Endothelial cell (in vitro differentiated cells): ENCODE measurements around the gene KHK. TPM values are rescaled to one million over a fixed set of nuclear protein-coding genes. Genes with fewer than 3 reads are reported as not detected.
A peak's percentile ranks its signal among the peaks of the same experiment; 100 is the strongest.

Experiments
- DNase-seq: peaks from one replicate; pipeline ENCODE4 v3.0.0; 2021; ENCODE audit warnings: low spot score
- H3K27ac Mint-ChIP-seq: one replicate; pipeline ENCODE4 v1.8.0; 2021; ENCODE audit warnings: mixed read lengths, inconsistent platforms; ENCODE audit not compliant: unreplicated experiment
- H3K27me3 Mint-ChIP-seq: one replicate; pipeline ENCODE4 v1.8.0; 2021; ENCODE audit warnings: mild to moderate bottlenecking, moderate library complexity, mixed read lengths, inconsistent platforms; ENCODE audit not compliant: unreplicated experiment
- H3K36me3 Mint-ChIP-seq: one replicate; pipeline ENCODE4 v1.8.0; 2021; ENCODE audit warnings: mild to moderate bottlenecking, low read depth, mixed read lengths, inconsistent platforms; ENCODE audit not compliant: unreplicated experiment
- H3K4me1 Mint-ChIP-seq: one replicate; pipeline ENCODE4 v1.8.0; 2021; ENCODE audit warnings: mild to moderate bottlenecking, mixed read lengths, inconsistent platforms; ENCODE audit not compliant: unreplicated experiment
- H3K4me3 Mint-ChIP-seq: one replicate; pipeline ENCODE4 v1.8.0; 2021; ENCODE audit warnings: mild to moderate bottlenecking, mixed read lengths, inconsistent platforms; ENCODE audit not compliant: unreplicated experiment
- H3K9me3 Mint-ChIP-seq: one replicate; pipeline ENCODE4 v1.8.0; 2021; ENCODE audit warnings: mixed read lengths, inconsistent platforms; ENCODE audit not compliant: unreplicated experiment
- total RNA-seq: library from RNA; stranded (reverse); fragmentation: NEBNext Ultra II Directional; extraction: Animal tissue kit (Norgen Biotek cat#: 25700); gene quantifications from one replicate; pipeline ENCODE4 v1.2.1, GENCODE V29; 2021; ENCODE audit not compliant: unreplicated experiment
- TF ChIP-seq, protein P1 (sequence below): fragments of 200-600 bp; sonication (generic); IDR thresholded peaks from one replicate; pipeline ENCODE4 v1.5.0; 2021; ENCODE audit warnings: antibody characterized with exemption; ENCODE audit not compliant: unreplicated experiment

KHK gene
- total RNA-seq, 1 donor from 2014 or later: 1.4 TPM

DNA sequence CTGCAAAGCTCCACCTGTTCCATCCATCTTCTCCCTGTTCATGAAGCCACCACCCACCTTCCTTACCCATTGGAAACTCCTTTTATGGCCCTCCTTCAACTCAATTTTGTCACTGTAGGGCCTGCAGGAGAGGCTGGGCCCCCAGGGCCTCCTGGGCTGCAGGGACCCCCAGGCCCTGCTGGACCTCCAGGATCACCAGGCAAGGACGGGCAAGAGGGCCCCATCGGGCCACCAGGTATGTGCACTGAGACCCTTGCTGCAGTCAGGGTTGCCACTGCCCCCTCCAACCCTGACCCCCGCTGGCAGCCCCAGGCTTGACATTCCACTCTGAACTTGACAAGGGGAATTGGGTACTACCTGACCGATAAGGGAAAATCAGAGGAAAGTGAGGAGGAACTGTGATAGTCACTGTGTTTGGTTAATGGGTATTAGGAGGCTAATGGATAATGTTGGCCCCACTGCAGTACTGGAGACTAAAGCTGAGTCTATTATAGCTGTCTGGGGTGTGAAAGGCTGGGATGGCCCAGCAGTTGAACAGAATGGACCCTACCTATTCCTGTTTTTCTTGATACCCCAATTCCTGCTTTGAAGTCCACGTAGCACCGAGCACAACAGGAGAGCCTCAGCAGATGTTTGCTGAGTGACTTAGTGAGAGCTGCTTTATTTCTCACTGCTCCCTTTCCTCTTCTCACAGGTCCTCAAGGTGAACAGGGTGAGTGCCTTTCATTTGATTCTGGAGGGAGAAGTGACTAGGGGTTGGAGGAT is 2.1 kb upstream of the KHK start:
- Mint-ChIP-seq H3K36me3 (no peaks in the 10 kb centered on the region), H3K4me1 (peaks cover 13% of the 10 kb centered on the region), H3K27ac (no peak overlapping the region), H3K27me3 (peaks cover 12% of the 10 kb centered on the region), H3K4me3 (no peak overlapping the region), H3K9me3 (no peaks in the 10 kb centered on the region)
- no peak for DNase-seq
- TF ChIP-seq, protein P1, sequence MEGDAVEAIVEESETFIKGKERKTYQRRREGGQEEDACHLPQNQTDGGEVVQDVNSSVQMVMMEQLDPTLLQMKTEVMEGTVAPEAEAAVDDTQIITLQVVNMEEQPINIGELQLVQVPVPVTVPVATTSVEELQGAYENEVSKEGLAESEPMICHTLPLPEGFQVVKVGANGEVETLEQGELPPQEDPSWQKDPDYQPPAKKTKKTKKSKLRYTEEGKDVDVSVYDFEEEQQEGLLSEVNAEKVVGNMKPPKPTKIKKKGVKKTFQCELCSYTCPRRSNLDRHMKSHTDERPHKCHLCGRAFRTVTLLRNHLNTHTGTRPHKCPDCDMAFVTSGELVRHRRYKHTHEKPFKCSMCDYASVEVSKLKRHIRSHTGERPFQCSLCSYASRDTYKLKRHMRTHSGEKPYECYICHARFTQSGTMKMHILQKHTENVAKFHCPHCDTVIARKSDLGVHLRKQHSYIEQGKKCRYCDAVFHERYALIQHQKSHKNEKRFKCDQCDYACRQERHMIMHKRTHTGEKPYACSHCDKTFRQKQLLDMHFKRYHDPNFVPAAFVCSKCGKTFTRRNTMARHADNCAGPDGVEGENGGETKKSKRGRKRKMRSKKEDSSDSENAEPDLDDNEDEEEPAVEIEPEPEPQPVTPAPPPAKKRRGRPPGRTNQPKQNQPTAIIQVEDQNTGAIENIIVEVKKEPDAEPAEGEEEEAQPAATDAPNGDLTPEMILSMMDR: no peak

DNA sequence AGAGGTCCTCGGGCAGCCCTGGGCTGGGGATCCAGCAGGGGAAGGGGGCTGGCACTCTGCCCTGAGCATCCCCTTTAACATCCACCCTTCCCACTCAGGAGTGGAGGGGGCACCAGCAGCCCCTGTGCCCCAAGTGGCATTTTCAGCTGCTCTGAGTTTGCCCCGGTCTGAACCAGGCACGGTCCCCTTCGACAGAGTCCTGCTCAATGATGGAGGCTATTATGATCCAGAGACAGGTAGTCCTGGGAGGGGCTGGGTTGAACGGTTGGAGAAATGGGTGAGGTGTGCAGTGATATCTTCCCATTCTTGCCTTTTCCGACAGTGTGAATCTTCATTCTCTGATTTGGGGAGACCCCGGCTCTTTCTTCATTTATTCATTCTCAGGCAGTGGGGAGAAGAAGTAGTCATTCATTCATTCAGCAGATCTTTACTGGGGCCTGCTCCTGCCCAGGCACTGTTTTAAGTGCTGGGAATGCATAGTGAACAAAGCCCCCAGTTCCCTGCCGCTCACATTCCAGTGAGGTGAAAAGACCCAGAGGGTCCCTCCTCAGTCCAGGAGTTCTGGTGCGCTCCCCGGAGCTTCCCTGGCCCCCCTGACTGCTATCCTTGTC is 1.4 kb upstream of the KHK start:
- Mint-ChIP-seq H3K4me1 (peaks cover 13% of the 10 kb centered on the region), H3K36me3 (no peaks in the 10 kb centered on the region), H3K27ac (peak overlapping the region; percentile 52), H3K4me3 (peak overlapping the region; percentile 57), H3K9me3 (no peaks in the 10 kb centered on the region), H3K27me3 (peaks cover 10% of the 10 kb centered on the region)
- no peak for DNase-seq
- TF ChIP-seq, protein P1: no peak

DNA sequence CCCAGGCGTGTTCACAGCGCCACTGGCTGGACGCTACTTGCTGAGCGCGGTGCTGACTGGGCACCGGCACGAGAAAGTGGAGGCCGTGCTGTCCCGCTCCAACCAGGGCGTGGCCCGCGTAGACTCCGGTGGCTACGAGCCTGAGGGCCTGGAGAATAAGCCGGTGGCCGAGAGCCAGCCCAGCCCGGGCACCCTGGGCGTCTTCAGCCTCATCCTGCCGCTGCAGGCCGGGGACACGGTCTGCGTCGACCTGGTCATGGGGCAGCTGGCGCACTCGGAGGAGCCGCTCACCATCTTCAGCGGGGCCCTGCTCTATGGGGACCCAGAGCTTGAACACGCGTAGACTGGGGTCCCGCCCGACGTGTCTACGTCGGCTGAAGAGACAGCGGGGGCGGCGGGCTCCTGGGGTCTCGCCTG is 891 bp upstream of the KHK start:
- Mint-ChIP-seq H3K4me1 (peaks cover 13% of the 10 kb centered on the region), H3K4me3 (peak overlapping the region; percentile 57), H3K9me3 (no peaks in the 10 kb centered on the region), H3K36me3 (no peaks in the 10 kb centered on the region), H3K27me3 (peaks cover 8% of the 10 kb centered on the region), H3K27ac (no peak overlapping the region)
- TF ChIP-seq, protein P1: no peak
- peak; percentile 51 for DNase-seq

DNA sequence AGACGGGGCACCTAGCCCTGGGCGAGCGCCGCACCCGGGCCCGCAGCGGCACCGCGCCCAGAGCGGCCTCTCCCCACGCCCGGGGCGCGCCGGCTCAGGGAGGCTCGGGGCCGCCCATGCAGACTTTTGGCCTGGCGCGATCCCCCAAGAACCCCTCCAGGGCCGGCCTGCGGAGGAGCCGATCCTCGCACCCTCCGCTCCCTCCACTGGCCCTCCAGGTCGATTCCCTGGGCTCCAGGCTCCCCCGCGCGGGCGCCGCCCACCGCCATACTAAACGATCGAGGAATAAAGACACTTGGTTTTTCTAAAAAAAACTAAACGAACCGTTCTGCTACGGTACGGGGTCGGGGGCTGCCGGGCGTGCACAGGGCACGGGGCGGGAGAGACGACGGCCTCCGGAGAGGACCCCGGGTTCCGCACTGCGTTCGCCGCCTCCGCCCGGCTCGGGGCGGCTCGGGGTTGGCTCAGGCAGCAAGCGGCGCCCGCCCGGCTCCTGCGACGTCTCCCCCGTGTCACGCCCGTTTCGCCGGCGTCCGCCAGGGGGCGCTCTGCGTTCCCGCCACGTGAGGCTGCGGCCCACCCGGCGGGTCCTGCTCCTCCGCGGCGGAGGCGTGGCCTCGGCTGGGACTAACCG is 365 bp upstream of the KHK start:
- H3K4me1 Mint-ChIP-seq: peaks cover 8% of the 10 kb centered on the region
- peaks cover 6% of the 10 kb centered on the region for H3K27me3 Mint-ChIP-seq
- H3K4me3 Mint-ChIP-seq: no peak overlapping the region
- no peak overlapping the region for H3K27ac Mint-ChIP-seq
- DNase-seq: peak; percentile 100
- H3K9me3 Mint-ChIP-seq: no peaks in the 10 kb centered on the region
- TF ChIP-seq, protein P1: peak; percentile 99
- H3K36me3 Mint-ChIP-seq: no peaks in the 10 kb centered on the region
